Kidney (tissue), 14 donors: ENCODE results near the gene PLXNA2. TPM values are rescaled to one million over a fixed set of nuclear protein-coding genes. Genes with fewer than 3 reads are reported as not detected.

Source experiments
- DNase-seq, 5 donors: peaks; one replicate each; pipeline ENCODE4 v3.0.0-alpha.2; 2013 to 2020
- FAIRE-seq: peaks from 2 replicates; lab custom pipeline; 2012; peaks lifted over from hg19 to GRCh38; lab: Jason Lieb, UNC
- H3K27ac ChIP-seq, 2 donors: one replicate each; pipeline ENCODE4 v1.7.0; 2013; ENCODE audit warnings: low read depth in 2 of 2, low read length in 2 of 2, inconsistent platforms in 1 of 2
- H3K27me3 ChIP-seq: one replicate; pipeline ENCODE4 v1.7.1; 2013; ENCODE audit warnings: low read length, inconsistent platforms; ENCODE audit not compliant: control insufficient read depth, insufficient read depth
- H3K36me3 ChIP-seq, 3 donors: one replicate each; pipeline versions ENCODE4 v1.7.0 to v1.7.1; 2013; ENCODE audit warnings: low read length in 3 of 3, control low read depth in 1 of 3, inconsistent platforms in 1 of 3; ENCODE audit not compliant: insufficient read depth in 3 of 3, control insufficient read depth in 2 of 3
- H3K4me1 ChIP-seq, 3 donors: one replicate each; pipeline versions ENCODE4 v1.7.0 to v1.7.1; 2013; ENCODE audit warnings: low read length in 3 of 3, inconsistent platforms in 1 of 3, low read depth in 1 of 3; ENCODE audit not compliant: control insufficient read depth in 2 of 3, insufficient read depth in 2 of 3
- H3K4me3 ChIP-seq, 3 donors: one replicate each; pipeline versions ENCODE4 v1.7.0 to v1.8.1; 2013; ENCODE audit warnings: low read length in 3 of 3, control low read depth in 1 of 3, inconsistent platforms in 1 of 3
- H3K9ac ChIP-seq, 3 donors: one replicate each; pipeline versions ENCODE4 v1.7.0 to v1.7.1; 2013; ENCODE audit warnings: low read length in 3 of 3, control low read depth in 1 of 3, inconsistent platforms in 1 of 3
- H3K9me3 ChIP-seq, 3 donors: one replicate each; pipeline versions ENCODE4 v1.7.0 to v1.7.1; 2013; ENCODE audit warnings: low read length in 3 of 3, control low read depth in 1 of 3, inconsistent platforms in 1 of 3; ENCODE audit not compliant: control insufficient read depth in 2 of 3, insufficient read depth in 1 of 3
- intact Hi-C: fragments of 100-400 bp; cut with DNase I; formaldehyde crosslinking; loops from one replicate; pipeline ENCODE4 v1.11.1; 2022
- polyA plus RNA-seq: library from polyadenylated mRNA; stranded (reverse); fragments of 350-450 nt; fragmentation: Illumina TruSeq; extraction: RNeasy Lipid Tissue Mini Kit (QIAGEN cat#74804); gene quantifications from one replicate; pipeline ENCODE4 v1.2.3, GENCODE V29; 2014; ENCODE audit warnings: low read depth, low replicate concordance; ENCODE audit not compliant: insufficient read depth
- total RNA-seq: library from RNA; stranded (reverse); fragmentation: NEBNext Ultra II Directional; extraction: Animal tissue kit (Norgen Biotek cat#: 25700); gene quantifications from one replicate; pipeline ENCODE4 v1.2.1, GENCODE V29; 2021
- TF ChIP-seq, protein P1 (sequence below): IDR thresholded peaks from 3 replicates; pipeline ENCODE4 v1.5.1; 2012; ENCODE audit warnings: mild to moderate bottlenecking, moderate library complexity, borderline replicate concordance; ENCODE audit not compliant: insufficient read depth; ENCODE audit errors: extremely low read depth
- donor health status: control.
- donor health status: control.
- donor health status: control.
- donor health status: control.
- donor health status: control.
- donor health status: DM: yes; HTN: yes; CAD: no.
- donor health status: Normal renal cell carcinoma (clear cell type).

PLXNA2 gene
- total and polyA plus RNA-seq, 2 donors from 2014 or later = 2.4 to 27.9 TPM

DNA sequence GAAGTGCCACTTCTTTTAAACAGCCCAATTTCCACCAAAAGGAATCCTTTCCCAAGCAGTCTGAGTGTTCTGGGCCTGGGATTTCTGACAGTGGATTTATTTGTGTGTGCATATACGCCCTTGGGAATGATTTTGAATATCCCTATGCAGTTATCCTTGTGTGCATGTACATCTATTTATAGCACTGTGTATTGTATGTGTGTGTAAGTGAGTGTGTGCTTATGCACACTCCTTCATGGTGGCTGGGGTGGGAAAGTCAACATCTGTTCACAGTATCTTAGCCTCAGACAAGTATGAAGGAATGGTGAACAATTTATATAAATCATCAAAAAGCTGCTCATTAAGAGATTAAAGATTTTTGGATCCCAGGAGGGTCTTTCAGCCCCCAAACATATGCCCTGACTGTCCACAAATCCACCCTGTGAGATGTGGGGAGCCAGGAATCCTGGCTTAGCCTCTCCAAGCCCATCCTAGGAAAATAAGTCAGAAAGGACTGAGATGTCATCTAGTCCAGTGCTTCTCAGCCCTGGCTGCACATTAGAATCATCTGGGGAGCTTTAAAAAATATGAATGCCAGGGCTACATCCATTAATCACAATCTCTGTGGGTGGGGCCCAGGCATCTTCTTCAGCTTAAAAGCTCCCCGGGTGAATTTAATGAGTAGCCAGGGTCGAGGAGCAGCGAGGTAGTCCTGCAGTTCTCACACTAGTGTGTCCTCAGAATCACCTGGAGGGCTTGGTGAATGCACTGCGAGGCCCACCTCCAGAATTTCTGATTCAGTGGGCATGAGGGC, 101.4 kb downstream of the PLXNA2 start:
- DNase-seq (peak in 1 of 5 donors; percentile 59), FAIRE-seq (no peak)
- TF ChIP-seq, protein P1, sequence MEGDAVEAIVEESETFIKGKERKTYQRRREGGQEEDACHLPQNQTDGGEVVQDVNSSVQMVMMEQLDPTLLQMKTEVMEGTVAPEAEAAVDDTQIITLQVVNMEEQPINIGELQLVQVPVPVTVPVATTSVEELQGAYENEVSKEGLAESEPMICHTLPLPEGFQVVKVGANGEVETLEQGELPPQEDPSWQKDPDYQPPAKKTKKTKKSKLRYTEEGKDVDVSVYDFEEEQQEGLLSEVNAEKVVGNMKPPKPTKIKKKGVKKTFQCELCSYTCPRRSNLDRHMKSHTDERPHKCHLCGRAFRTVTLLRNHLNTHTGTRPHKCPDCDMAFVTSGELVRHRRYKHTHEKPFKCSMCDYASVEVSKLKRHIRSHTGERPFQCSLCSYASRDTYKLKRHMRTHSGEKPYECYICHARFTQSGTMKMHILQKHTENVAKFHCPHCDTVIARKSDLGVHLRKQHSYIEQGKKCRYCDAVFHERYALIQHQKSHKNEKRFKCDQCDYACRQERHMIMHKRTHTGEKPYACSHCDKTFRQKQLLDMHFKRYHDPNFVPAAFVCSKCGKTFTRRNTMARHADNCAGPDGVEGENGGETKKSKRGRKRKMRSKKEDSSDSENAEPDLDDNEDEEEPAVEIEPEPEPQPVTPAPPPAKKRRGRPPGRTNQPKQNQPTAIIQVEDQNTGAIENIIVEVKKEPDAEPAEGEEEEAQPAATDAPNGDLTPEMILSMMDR = no peak
- intact Hi-C loops = no loop called here
- Histone ChIP-seq H3K9me3 (no peaks in the 10 kb centered on the region), H3K27ac (no peak overlapping the region), H3K4me1 (peaks cover 0 to 7% (median 0%) of the 10 kb centered on the region in 3 donors), H3K27me3 (no peaks in the 10 kb centered on the region), H3K36me3 (no peaks in the 10 kb centered on the region), H3K4me3 (no peak overlapping the region), H3K9ac (no peak overlapping the region)

DNA sequence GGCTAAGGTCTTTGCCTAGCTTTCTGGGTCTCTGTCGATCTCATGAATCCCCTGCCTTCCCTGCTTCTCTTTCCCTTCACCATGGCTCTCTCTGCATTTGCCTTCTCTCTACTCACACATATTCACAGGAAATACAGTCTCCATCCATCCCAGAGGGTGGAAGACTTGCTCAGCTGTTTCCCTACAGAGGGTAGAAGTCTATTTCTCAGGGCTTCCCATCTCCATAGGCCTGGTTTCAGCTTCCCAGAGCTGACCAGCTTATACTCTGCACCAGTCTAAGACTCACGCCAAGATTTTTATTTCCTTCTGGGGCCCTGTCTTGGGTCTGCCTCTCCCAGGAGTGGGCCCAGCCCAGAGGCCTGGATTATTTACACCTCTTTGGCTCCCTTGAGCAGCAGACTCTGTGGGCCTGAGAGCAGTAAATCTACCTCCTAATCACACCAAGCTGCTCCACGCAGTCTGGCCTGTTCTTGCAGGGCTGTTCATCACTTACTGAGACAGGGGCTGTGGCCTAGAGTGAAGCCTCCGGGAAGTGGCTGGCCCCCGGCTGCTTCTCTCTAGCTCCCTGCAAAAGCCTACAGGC, 102.5 kb downstream of the PLXNA2 start:
- intact Hi-C loops = no loop called here
- no peak overlapping the region for H3K4me3 ChIP-seq
- no peaks in the 10 kb centered on the region for H3K27me3 ChIP-seq
- FAIRE-seq (no peak), DNase-seq (peak; percentile 77 to 94 (median 84))
- TF ChIP-seq, protein P1 = no peak
- no peak overlapping the region for H3K9ac ChIP-seq
- no peaks in the 10 kb centered on the region for H3K9me3 ChIP-seq
- peaks cover 0 to 7% (median 0%) of the 10 kb centered on the region in 3 donors for H3K4me1 ChIP-seq
- H3K36me3 ChIP-seq = no peaks in the 10 kb centered on the region
- H3K27ac ChIP-seq = no peak overlapping the region

DNA sequence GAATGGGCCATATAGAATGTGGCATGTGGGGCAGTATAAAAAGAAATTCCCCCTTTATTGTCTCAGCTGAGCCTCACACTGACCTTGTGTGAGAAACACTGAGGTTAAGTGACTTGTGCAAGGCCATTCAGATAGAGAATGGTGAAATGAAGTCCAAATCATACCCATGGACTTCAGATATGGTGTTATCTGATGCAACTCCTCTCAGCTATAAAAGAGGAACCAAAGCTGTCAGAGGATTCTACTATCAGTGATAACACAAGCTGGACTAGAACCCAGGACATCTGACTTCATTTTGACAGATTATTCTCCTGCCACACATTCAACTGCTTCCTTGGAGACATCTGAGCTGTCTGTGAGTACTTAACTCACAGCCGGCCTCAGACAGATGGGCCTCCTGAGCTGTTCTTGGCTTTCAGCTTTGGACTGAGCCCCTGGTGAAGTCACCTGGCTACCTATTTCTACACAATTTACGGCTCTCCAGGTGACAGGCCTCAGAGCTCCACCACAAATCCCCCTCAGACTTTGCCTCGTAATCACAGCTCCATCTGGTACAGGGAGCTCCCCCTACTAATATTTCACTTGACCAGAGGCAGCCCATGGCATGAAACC, 104.6 kb downstream of the PLXNA2 start:
- H3K4me3 ChIP-seq = no peak overlapping the region
- intact Hi-C loops = loop anchor here (10.0 kb wide), 1 partner anchor 95 kb away; no protein-coding TSS in a partner anchor
- no peak overlapping the region for H3K27ac ChIP-seq
- H3K9me3 ChIP-seq = no peaks in the 10 kb centered on the region
- TF ChIP-seq, protein P1 = no peak
- H3K4me1 ChIP-seq = peaks cover 0 to 7% (median 0%) of the 10 kb centered on the region in 3 donors
- no peaks in the 10 kb centered on the region for H3K27me3 ChIP-seq
- no peak overlapping the region for H3K9ac ChIP-seq
- no peaks in the 10 kb centered on the region for H3K36me3 ChIP-seq
- FAIRE-seq (no peak), DNase-seq (no peak)
